Panc1 (cell line): Measurements from ENCODE around the gene CRISPLD2.

Experiments used
- POLR2AphosphoS5 ChIP-seq: IDR thresholded peaks from 2 replicates; pipeline ENCODE4 v1.6.1; 2012; ENCODE audit warnings: mild to moderate bottlenecking, low read depth, low read length, moderate library complexity
- SIN3A ChIP-seq: IDR thresholded peaks from 2 replicates; pipeline ENCODE4 v1.6.1; 2012; ENCODE audit warnings: low read depth, mild to moderate bottlenecking, low read length, moderate library complexity, borderline replicate concordance; ENCODE audit not compliant: insufficient read depth
- TF ChIP-seq, protein P1 (sequence below): fragments of 450-650 bp; IDR thresholded peaks from 2 replicates; pipeline ENCODE4 v1.5.1; 2017; ENCODE audit warnings: mild to moderate bottlenecking
- TF ChIP-seq, protein P2 (sequence below), 2 experiments: IDR thresholded peaks; 2 replicates each; pipeline ENCODE4 v1.6.1; 2011 to 2012; ENCODE audit warnings: low read depth in 2 of 2, control low read depth in 1 of 2, low read length in 1 of 2, mild to moderate bottlenecking in 1 of 2, moderate library complexity in 1 of 2; ENCODE audit not compliant: insufficient read depth in 1 of 2

DNA sequence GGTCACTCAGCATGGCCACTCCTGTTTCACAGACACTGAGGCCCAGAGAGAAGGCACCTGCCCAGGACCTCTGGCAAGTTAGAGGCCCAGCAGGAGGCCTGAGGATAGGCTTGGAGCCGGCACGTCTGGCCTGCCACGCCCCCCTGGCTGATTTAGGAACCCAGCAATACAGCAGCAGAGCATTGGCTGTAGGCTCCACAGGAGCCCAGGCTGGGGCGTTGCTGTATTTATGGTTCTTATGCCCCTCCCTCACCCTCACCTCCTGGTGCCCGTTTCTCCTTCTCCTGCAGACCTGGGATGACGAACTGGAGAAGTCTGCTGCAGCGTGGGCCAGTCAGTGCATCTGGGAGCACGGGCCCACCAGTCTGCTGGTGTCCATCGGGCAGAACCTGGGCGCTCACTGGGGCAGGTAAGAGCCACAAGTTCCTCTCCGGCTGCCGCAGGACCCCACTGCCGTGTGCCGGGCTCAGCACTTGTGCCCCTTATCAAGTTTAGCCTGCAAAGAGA lies 25.8 kb downstream of the CRISPLD2 start:
- TF ChIP-seq, protein P1, sequence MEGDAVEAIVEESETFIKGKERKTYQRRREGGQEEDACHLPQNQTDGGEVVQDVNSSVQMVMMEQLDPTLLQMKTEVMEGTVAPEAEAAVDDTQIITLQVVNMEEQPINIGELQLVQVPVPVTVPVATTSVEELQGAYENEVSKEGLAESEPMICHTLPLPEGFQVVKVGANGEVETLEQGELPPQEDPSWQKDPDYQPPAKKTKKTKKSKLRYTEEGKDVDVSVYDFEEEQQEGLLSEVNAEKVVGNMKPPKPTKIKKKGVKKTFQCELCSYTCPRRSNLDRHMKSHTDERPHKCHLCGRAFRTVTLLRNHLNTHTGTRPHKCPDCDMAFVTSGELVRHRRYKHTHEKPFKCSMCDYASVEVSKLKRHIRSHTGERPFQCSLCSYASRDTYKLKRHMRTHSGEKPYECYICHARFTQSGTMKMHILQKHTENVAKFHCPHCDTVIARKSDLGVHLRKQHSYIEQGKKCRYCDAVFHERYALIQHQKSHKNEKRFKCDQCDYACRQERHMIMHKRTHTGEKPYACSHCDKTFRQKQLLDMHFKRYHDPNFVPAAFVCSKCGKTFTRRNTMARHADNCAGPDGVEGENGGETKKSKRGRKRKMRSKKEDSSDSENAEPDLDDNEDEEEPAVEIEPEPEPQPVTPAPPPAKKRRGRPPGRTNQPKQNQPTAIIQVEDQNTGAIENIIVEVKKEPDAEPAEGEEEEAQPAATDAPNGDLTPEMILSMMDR: no peak
- TF ChIP-seq POLR2AphosphoS5 (no peak), SIN3A (no peak)
- TF ChIP-seq, protein P2, sequence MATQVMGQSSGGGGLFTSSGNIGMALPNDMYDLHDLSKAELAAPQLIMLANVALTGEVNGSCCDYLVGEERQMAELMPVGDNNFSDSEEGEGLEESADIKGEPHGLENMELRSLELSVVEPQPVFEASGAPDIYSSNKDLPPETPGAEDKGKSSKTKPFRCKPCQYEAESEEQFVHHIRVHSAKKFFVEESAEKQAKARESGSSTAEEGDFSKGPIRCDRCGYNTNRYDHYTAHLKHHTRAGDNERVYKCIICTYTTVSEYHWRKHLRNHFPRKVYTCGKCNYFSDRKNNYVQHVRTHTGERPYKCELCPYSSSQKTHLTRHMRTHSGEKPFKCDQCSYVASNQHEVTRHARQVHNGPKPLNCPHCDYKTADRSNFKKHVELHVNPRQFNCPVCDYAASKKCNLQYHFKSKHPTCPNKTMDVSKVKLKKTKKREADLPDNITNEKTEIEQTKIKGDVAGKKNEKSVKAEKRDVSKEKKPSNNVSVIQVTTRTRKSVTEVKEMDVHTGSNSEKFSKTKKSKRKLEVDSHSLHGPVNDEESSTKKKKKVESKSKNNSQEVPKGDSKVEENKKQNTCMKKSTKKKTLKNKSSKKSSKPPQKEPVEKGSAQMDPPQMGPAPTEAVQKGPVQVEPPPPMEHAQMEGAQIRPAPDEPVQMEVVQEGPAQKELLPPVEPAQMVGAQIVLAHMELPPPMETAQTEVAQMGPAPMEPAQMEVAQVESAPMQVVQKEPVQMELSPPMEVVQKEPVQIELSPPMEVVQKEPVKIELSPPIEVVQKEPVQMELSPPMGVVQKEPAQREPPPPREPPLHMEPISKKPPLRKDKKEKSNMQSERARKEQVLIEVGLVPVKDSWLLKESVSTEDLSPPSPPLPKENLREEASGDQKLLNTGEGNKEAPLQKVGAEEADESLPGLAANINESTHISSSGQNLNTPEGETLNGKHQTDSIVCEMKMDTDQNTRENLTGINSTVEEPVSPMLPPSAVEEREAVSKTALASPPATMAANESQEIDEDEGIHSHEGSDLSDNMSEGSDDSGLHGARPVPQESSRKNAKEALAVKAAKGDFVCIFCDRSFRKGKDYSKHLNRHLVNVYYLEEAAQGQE (IDR thresholded peaks at IDR 0.05; ENCODE audit: insufficient read depth in 1 of 2, low read depth in 2 of 2, low read length in 1 of 2): no peak
